Fibroblast of the conjunctiva (primary cell): ENCODE measurements around the gene ZNF628.
A peak's percentile ranks its signal among the peaks of the same experiment; 100 is the strongest.

Experiments used
- DNase-seq: peaks from one replicate; pipeline ENCODE4 v3.0.0-alpha.2; 2010; ENCODE audit warnings: low read depth

Gene ZNF628

GRCh38 chr19:55451163-55451964, 25.1 kb upstream of the ZNF628 start:
- no peak for DNase-seq

- DNase-seq, result no peak
Measured at GRCh38 chr19:55451965-55452748, 24.3 kb upstream of the ZNF628 start.

GRCh38 chr19:55452749-55453346, 23.6 kb upstream of the ZNF628 start:
- no peak for DNase-seq

GRCh38 chr19:55453511-55454260, 22.7 kb upstream of the ZNF628 start:
- DNase-seq, result no peak

- no peak for DNase-seq
Measured at GRCh38 chr19:55454787-55455243, 21.6 kb upstream of the ZNF628 start.

GRCh38 chr19:55455576-55456235, 20.7 kb upstream of the ZNF628 start:
- DNase-seq, result no peak

GRCh38 chr19:55456347-55456746, 20.1 kb upstream of the ZNF628 start:
- no peak for DNase-seq

- DNase-seq, result no peak
Measured at GRCh38 chr19:55457683-55458457, 18.5 kb upstream of the ZNF628 start.

GRCh38 chr19:55459551-55459949, 16.9 kb upstream of the ZNF628 start:
- no peak for DNase-seq

GRCh38 chr19:55459950-55460657, 16.3 kb upstream of the ZNF628 start:
- no peak for DNase-seq

- peak; percentile 82 for DNase-seq
Measured at GRCh38 chr19:55460670-55461258, 15.7 kb upstream of the ZNF628 start.

GRCh38 chr19:55461259-55461973, 15.0 kb upstream of the ZNF628 start, which contains the start of gene ISOC2:
Gene ISOC2, minus strand, starts transcription at chr19:55461642. Its CDS starts 5,156 bp downstream, at chr19:55456486.
- peak; percentile 100 for DNase-seq

GRCh38 chr19:55461974-55462626, 14.3 kb upstream of the ZNF628 start:
- no peak for DNase-seq

GRCh38 chr19:55462722-55463121, 13.7 kb upstream of the ZNF628 start:
- DNase-seq, result no peak

GRCh38 chr19:55463583-55464031, 12.8 kb upstream of the ZNF628 start:
- no peak for DNase-seq

GRCh38 chr19:55464039-55464661, 12.3 kb upstream of the ZNF628 start:
- DNase-seq, result no peak

GRCh38 chr19:55464662-55465054, 11.8 kb upstream of the ZNF628 start, which contains the start of gene C19orf85:
Gene C19orf85, minus strand, starts transcription at chr19:55464751. Its CDS starts 197 bp downstream, at chr19:55464554.
- no peak for DNase-seq
